H9 (cell line): ENCODE data around the gene ATG7. TPM values are rescaled to one million over a fixed set of nuclear protein-coding genes. Genes with fewer than 3 reads are reported as not detected.

ENCODE experiments used
- DNase-seq: peaks from one replicate; pipeline ENCODE4 v3.0.0-alpha.2; 2017
- H2AFZ ChIP-seq: one replicate; pipeline ENCODE4 v1.6.1; 2013; ENCODE audit warnings: mild to moderate bottlenecking, low read length, control low read depth, moderate library complexity
- H2AK5ac ChIP-seq: 2 replicates; pipeline ENCODE4 v1.6.1; 2013; ENCODE audit warnings: low read length, control low read depth, mixed read lengths; ENCODE audit not compliant: insufficient read length
- H2BK120ac ChIP-seq: one replicate; pipeline ENCODE4 v1.6.1; 2013; ENCODE audit warnings: low read depth, mild to moderate bottlenecking, low read length, control low read depth, inconsistent platforms; ENCODE audit not compliant: poor library complexity, severe bottlenecking
- H2BK12ac ChIP-seq: 2 replicates; pipeline ENCODE4 v1.6.1; 2013; ENCODE audit warnings: low read length, control low read depth, mixed read lengths, low read depth; ENCODE audit not compliant: insufficient read length
- H2BK15ac ChIP-seq: 2 replicates; pipeline ENCODE4 v1.6.1; 2013; ENCODE audit warnings: low read depth, low read length, control low read depth
- H2BK20ac ChIP-seq: one replicate; pipeline ENCODE4 v1.6.1; 2013; ENCODE audit warnings: low read depth, mild to moderate bottlenecking, low read length, control low read depth, inconsistent platforms; ENCODE audit not compliant: poor library complexity, severe bottlenecking
- H2BK5ac ChIP-seq: 2 replicates; pipeline ENCODE4 v1.6.1; 2013; ENCODE audit warnings: low read length, control low read depth, mixed read lengths; ENCODE audit not compliant: insufficient read length
- H3K14ac ChIP-seq: 2 replicates; pipeline ENCODE4 v1.6.1; 2013; ENCODE audit warnings: low read length, control low read depth; ENCODE audit not compliant: insufficient read depth
- H3K18ac ChIP-seq: 2 replicates; pipeline ENCODE4 v1.6.1; 2013; ENCODE audit warnings: low read depth, mild to moderate bottlenecking, mixed read lengths, low read length, control low read depth; ENCODE audit not compliant: insufficient read length
- H3K23ac ChIP-seq: 2 replicates; pipeline ENCODE4 v1.6.1; 2013; ENCODE audit warnings: low read length, control low read depth, mixed read lengths, low read depth; ENCODE audit not compliant: insufficient read length
- H3K23me2 ChIP-seq: 2 replicates; pipeline ENCODE4 v1.6.1; 2013; ENCODE audit warnings: low read depth, mild to moderate bottlenecking, mixed read lengths, low read length, control low read depth; ENCODE audit not compliant: insufficient read length, poor library complexity, severe bottlenecking
- H3K27ac ChIP-seq: 2 replicates; pipeline ENCODE4 v1.5.1; 2013; ENCODE audit warnings: low read length, control low read depth, mixed read lengths, low read depth; ENCODE audit not compliant: insufficient read length
- H3K27me3 ChIP-seq: 2 replicates; pipeline ENCODE4 v1.6.1; 2013; ENCODE audit warnings: low read length, control low read depth, inconsistent platforms; ENCODE audit not compliant: insufficient read depth
- H3K4ac ChIP-seq: 2 replicates; pipeline ENCODE4 v1.6.1; 2013; ENCODE audit warnings: low read depth, mild to moderate bottlenecking, control low read depth, inconsistent platforms, low read length, moderate library complexity
- H3K4me1 ChIP-seq: 2 replicates; pipeline ENCODE4 v1.6.1; 2013; ENCODE audit warnings: low read length, control low read depth, inconsistent platforms; ENCODE audit not compliant: insufficient read depth
- H3K4me2 ChIP-seq: 2 replicates; pipeline ENCODE4 v1.6.1; 2013; ENCODE audit warnings: low read length, control low read depth, mixed read lengths; ENCODE audit not compliant: insufficient read length, insufficient read depth
- H3K56ac ChIP-seq: 2 replicates; pipeline ENCODE4 v1.6.1; 2013; ENCODE audit warnings: low read depth, mild to moderate bottlenecking, mixed read lengths, low read length, control low read depth; ENCODE audit not compliant: insufficient read length
- H3K79me1 ChIP-seq: 2 replicates; pipeline ENCODE4 v1.6.1; 2013; ENCODE audit warnings: low read depth, mild to moderate bottlenecking, moderate library complexity, low read length, control low read depth, inconsistent platforms; ENCODE audit not compliant: insufficient read depth, poor library complexity, severe bottlenecking
- H3K79me2 ChIP-seq: 2 replicates; pipeline ENCODE4 v1.6.1; 2013; ENCODE audit warnings: low read length, control low read depth, inconsistent platforms; ENCODE audit not compliant: insufficient read depth
- H3K9ac ChIP-seq: 2 replicates; pipeline ENCODE4 v1.6.1; 2013; ENCODE audit warnings: low read length, control low read depth, mixed read lengths; ENCODE audit not compliant: insufficient read length; ENCODE audit errors: extremely low read depth
- H3K9me3 ChIP-seq: one replicate; pipeline ENCODE4 v1.6.1; 2013; ENCODE audit warnings: low read depth, low read length, inconsistent platforms; ENCODE audit not compliant: control insufficient read depth
- H3T11ph ChIP-seq: one replicate; pipeline ENCODE4 v1.6.1; 2013; ENCODE audit warnings: mild to moderate bottlenecking, low read length, control low read depth, inconsistent platforms
- H4K20me1 ChIP-seq: one replicate; pipeline ENCODE4 v1.6.1; 2013; ENCODE audit not compliant: control insufficient read depth, insufficient read length, insufficient read depth
- H4K5ac ChIP-seq: 2 replicates; pipeline ENCODE4 v1.6.1; 2013; ENCODE audit warnings: low read depth, mild to moderate bottlenecking, mixed read lengths, low read length, control low read depth; ENCODE audit not compliant: insufficient read length
- H4K8ac ChIP-seq: replicated peaks from 2 replicates; pipeline ENCODE4 v1.6.1; 2013; ENCODE audit warnings: low read length, control low read depth, mixed read lengths, low read depth; ENCODE audit not compliant: insufficient read length
- H4K91ac ChIP-seq: 2 replicates; pipeline ENCODE4 v1.6.1; 2013; ENCODE audit warnings: low read depth, mild to moderate bottlenecking, moderate library complexity, mixed read lengths, low read length, control low read depth; ENCODE audit not compliant: insufficient read length
- H3K27ac Mint-ChIP-seq, 3 experiments: 2 replicates in 2 of 3; 3 replicates in 1 of 3; pipeline ENCODE4 v1.8.0; 2020 to 2021; ENCODE audit warnings: mixed read lengths in 3 of 3, mild to moderate bottlenecking in 1 of 3, moderate library complexity in 1 of 3
- H3K27me3 Mint-ChIP-seq: 2 replicates; pipeline ENCODE4 v1.8.0; 2021; ENCODE audit warnings: low read depth, mild to moderate bottlenecking, moderate library complexity, mixed read lengths
- H3K36me3 Mint-ChIP-seq, 3 experiments: 2 replicates in 2 of 3; 3 replicates in 1 of 3; pipeline ENCODE4 v1.8.0; 2020 to 2021; ENCODE audit warnings: low read depth in 3 of 3, mixed read lengths in 3 of 3; ENCODE audit not compliant: insufficient read depth in 1 of 3
- H3K4me1 Mint-ChIP-seq, 2 experiments: 2 replicates each; pipeline ENCODE4 v1.8.0; 2020; ENCODE audit warnings: mixed read lengths in 2 of 2
- H3K4me3 Mint-ChIP-seq, 2 experiments: 2 replicates in 1 of 2; 3 replicates in 1 of 2; pipeline ENCODE4 v1.8.0; 2020 to 2021; ENCODE audit warnings: mild to moderate bottlenecking in 2 of 2, mixed read lengths in 2 of 2, moderate library complexity in 1 of 2
- H3K9me3 Mint-ChIP-seq, 2 experiments: 2 replicates in 1 of 2; 3 replicates in 1 of 2; pipeline ENCODE4 v1.8.0; 2020; ENCODE audit warnings: mild to moderate bottlenecking in 2 of 2, mixed read lengths in 2 of 2, moderate library complexity in 1 of 2
- WGBS: extraction: QIAGEN DNeasy Blood & Tissue Kit; methylation state at CpG from one replicate; pipeline ENCODE4 v1.1.7; 2013; ENCODE audit warnings: missing lambda C conversion rate, low lambda C conversion rate, mixed read lengths; ENCODE audit not compliant: insufficient read length; ENCODE audit errors: extremely low coverage; 5-methylcytosine and 5-hydroxymethylcytosine counted together
- total RNA-seq: library from RNA; stranded (reverse); gene quantifications from 2 replicates; pipeline ENCODE4 v1.2.1, GENCODE V29; 2021
- TF ChIP-seq, protein P1 (sequence below): fragments of 200-600 bp; sonication (generic); conservative IDR thresholded peaks from 3 replicates; pipeline ENCODE4 v1.8.0; 2021; ENCODE audit warnings: antibody characterized with exemption, mild to moderate bottlenecking

ATG7 gene
- total RNA-seq, 1 experiment from 2014 or later = 17.9 TPM

DNA sequence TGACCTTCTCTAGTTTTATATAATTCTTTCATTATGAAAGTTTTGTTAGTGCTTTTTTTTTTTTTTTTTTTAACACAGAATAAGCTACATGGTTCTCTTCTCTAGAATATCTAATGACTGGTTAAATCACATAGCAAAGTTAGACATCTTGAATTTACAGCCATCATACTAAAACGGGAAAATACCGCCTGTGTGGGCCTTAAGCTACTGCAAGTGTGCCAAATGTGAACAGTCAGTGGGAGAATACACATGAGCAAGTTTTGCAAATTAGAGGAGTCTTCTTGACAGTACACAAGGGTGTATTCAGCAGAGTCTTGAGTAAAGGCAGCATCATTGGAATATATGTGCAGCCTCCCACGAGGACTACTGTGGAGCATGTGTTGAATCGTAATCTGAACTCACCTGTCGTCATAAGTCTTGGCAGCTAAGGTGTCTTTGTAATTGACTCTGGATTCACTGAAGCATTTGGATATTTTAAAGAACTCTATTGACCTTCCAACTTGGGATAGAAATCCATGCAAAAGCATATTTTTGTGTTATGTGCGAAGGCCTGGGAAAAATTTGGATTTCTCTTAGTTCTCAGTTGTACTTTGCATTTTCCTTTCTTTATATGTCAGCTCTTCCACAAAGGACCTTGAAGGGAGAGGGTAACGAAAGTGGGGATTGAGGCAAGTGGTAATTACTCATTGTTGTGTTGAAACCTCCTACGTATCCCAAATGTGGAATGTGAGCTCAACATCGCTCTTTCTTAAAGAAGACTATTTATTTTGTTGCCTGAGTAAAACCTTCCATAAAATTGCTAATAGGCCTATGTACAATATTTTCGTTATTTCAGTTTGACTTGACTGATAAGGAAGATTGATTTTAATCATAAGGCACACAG is 117.4 kb downstream of the ATG7 start:
- no peak overlapping the region for H4K8ac ChIP-seq
- no peak overlapping the region for H3K9ac ChIP-seq
- no CpG with 5 or more reads among the region's 10 CpGs for WGBS
- no peaks in the 10 kb centered on the region for H3K79me2 ChIP-seq
- no peak overlapping the region for H3K14ac ChIP-seq
- H3K9me3 ChIP-seq = no peaks in the 10 kb centered on the region
- no peak overlapping the region for H4K5ac ChIP-seq
- H4K20me1 ChIP-seq = no peaks in the 10 kb centered on the region
- Mint-ChIP-seq H3K4me1 (peaks cover 20 to 23% of the 10 kb centered on the region in 2 experiments), H3K27me3 (no peaks in the 10 kb centered on the region), H3K27ac (peak overlapping the region in 1 of 3 experiments; percentile 18; a peak in 1 of 7 replicates), H3K36me3 (no peaks in the 10 kb centered on the region), H3K4me3 (no peak overlapping the region), H3K9me3 (no peaks in the 10 kb centered on the region)
- no peak overlapping the region for H3K4me2 ChIP-seq
- H2AK5ac ChIP-seq = no peak overlapping the region
- no peak overlapping the region for H4K91ac ChIP-seq
- no peak for DNase-seq
- no peak overlapping the region for H3K56ac ChIP-seq
- H2AFZ ChIP-seq = no peak overlapping the region
- H3T11ph ChIP-seq = no peak overlapping the region
- no peaks in the 10 kb centered on the region for H3K27me3 ChIP-seq
- no peak overlapping the region for H2BK120ac ChIP-seq
- no peak overlapping the region for H2BK12ac ChIP-seq
- H3K18ac ChIP-seq = no peak overlapping the region
- H3K4me1 ChIP-seq = no peaks in the 10 kb centered on the region; the same call in 1 of the 2 replicates
- H2BK15ac ChIP-seq = no peak overlapping the region
- TF ChIP-seq, protein P1, sequence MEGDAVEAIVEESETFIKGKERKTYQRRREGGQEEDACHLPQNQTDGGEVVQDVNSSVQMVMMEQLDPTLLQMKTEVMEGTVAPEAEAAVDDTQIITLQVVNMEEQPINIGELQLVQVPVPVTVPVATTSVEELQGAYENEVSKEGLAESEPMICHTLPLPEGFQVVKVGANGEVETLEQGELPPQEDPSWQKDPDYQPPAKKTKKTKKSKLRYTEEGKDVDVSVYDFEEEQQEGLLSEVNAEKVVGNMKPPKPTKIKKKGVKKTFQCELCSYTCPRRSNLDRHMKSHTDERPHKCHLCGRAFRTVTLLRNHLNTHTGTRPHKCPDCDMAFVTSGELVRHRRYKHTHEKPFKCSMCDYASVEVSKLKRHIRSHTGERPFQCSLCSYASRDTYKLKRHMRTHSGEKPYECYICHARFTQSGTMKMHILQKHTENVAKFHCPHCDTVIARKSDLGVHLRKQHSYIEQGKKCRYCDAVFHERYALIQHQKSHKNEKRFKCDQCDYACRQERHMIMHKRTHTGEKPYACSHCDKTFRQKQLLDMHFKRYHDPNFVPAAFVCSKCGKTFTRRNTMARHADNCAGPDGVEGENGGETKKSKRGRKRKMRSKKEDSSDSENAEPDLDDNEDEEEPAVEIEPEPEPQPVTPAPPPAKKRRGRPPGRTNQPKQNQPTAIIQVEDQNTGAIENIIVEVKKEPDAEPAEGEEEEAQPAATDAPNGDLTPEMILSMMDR = no peak
- H3K27ac ChIP-seq = no peak overlapping the region
- no peak overlapping the region for H2BK20ac ChIP-seq
- no peak overlapping the region for H2BK5ac ChIP-seq
- H3K4ac ChIP-seq = no peak overlapping the region
- H3K23me2 ChIP-seq = no peaks in the 10 kb centered on the region
- no peak overlapping the region for H3K23ac ChIP-seq
- no peaks in the 10 kb centered on the region for H3K79me1 ChIP-seq
